K562 (cell line): ENCODE measurements around the gene CFAP92. TPM values are rescaled to one million over a fixed set of nuclear protein-coding genes. Genes with fewer than 3 reads are reported as not detected.
A peak's percentile ranks its signal among the peaks of the same experiment; 100 is the strongest.

Source experiments
- ATAC-seq: fragments of 200-7000 bp; cut with Tn5 transposase; 3 replicates; pipeline ENCODE4 v1.9.1; 2020; ENCODE audit warnings: moderate library complexity
- BruUV-seq: library from RNA; stranded (reverse); fragments of 400-500 nt; replicated peaks from 2 replicates; lab custom pipeline; 2021; lab: Mats Ljungman, UMichigan
- CTCF ChIA-PET: fragments of 300-600 bp; formaldehyde crosslinking; extraction: SDS; loops from one replicate; lab custom pipeline; 2021; ENCODE audit warnings: low intra/inter-chr PET ratio; lab: Yijun Ruan, JAX
- POLR2A ChIA-PET: fragments of 300-600, 350-650 bp; sonication (Branson Sonifier 250); formaldehyde crosslinking; extraction: SDS; loops from one replicate; lab custom pipeline; 2021; ENCODE audit warnings: antibody characterized with exemption, inconsistent platforms; lab: Yijun Ruan, JAX
- DNase-seq, 4 experiments: peaks; one replicate each; pipeline versions ENCODE4 v3.0.0 to v3.0.0-alpha.2; 2011 to 2018; ENCODE audit warnings: low spot score in 3 of 4, mixed read lengths in 3 of 4; ENCODE audit errors: extremely low read depth in 1 of 4
- FAIRE-seq: peaks from 2 replicates; lab custom pipeline; 2011; peaks lifted over from hg19 to GRCh38; lab: Jason Lieb, UNC
- H2AFZ ChIP-seq: 2 replicates; pipeline ENCODE4 v1.6.0; 2011; ENCODE audit warnings: low read depth, low read length, control low read depth, inconsistent platforms
- H3K27ac ChIP-seq: fragments of 200-600 bp; 3 replicates; pipeline ENCODE4 v1.8.0; 2011; ENCODE audit warnings: low read depth, mild to moderate bottlenecking, control low read depth, inconsistent platforms, low read length, moderate library complexity, mixed read lengths; ENCODE audit errors: extremely low read depth
- H3K27me3 ChIP-seq, 2 experiments: fragments of 300-600 bp in 1 of 2; 2 replicates in 1 of 2; 3 replicates in 1 of 2; pipeline versions ENCODE4 v1.6.0 to v1.8.0; 2011; ENCODE audit warnings: inconsistent platforms in 2 of 2, low read length in 2 of 2, mild to moderate bottlenecking in 1 of 2, mixed read lengths in 1 of 2, moderate library complexity in 1 of 2; ENCODE audit not compliant: control insufficient read depth in 2 of 2, insufficient read depth in 2 of 2
- H3K36me3 ChIP-seq: fragments of 300-600 bp; 3 replicates; pipeline ENCODE4 v1.8.0; 2011; ENCODE audit warnings: mild to moderate bottlenecking, low read length, inconsistent platforms; ENCODE audit not compliant: control insufficient read depth, insufficient read depth
- H3K4me1 ChIP-seq, 2 experiments: fragments of 200-600 bp in 1 of 2; replicated peaks in 1 of 2; 2 replicates in 1 of 2; 3 replicates in 1 of 2; pipeline versions ENCODE4 v1.5.1 to v1.8.0; 2011; ENCODE audit warnings: inconsistent platforms in 2 of 2, low read length in 2 of 2, mild to moderate bottlenecking in 1 of 2, mixed read lengths in 1 of 2, moderate library complexity in 1 of 2; ENCODE audit not compliant: control insufficient read depth in 2 of 2, insufficient read depth in 2 of 2
- H3K4me2 ChIP-seq: 2 replicates; pipeline ENCODE4 v1.6.1; 2011; ENCODE audit warnings: low read length, control low read depth, inconsistent platforms, mixed read lengths; ENCODE audit not compliant: insufficient read depth
- H3K4me3 ChIP-seq: fragments of 200-600 bp; sonication (generic), shearing (Covaris generic); 2 replicates; pipeline ENCODE4 v1.5.1; 2016; ENCODE audit warnings: control low read depth, inconsistent platforms
- H3K79me2 ChIP-seq: fragments of 200-600 bp; 3 replicates; pipeline ENCODE4 v1.8.0; 2011; ENCODE audit warnings: low read length, inconsistent platforms; ENCODE audit not compliant: control insufficient read depth, insufficient read depth
- H3K9ac ChIP-seq, 2 experiments: 2 replicates each; pipeline versions ENCODE4 v1.6.0 to v1.6.1; 2011; ENCODE audit warnings: low read depth in 2 of 2, low read length in 2 of 2, control low read depth in 1 of 2, inconsistent platforms in 1 of 2, mild to moderate bottlenecking in 1 of 2, mixed read lengths in 1 of 2; ENCODE audit not compliant: insufficient read depth in 1 of 2
- H3K9me1 ChIP-seq: one replicate; pipeline ENCODE4 v1.6.0; 2011; ENCODE audit warnings: inconsistent platforms, mild to moderate bottlenecking, low read length, moderate library complexity; ENCODE audit not compliant: control insufficient read depth, insufficient read depth
- H3K9me3 ChIP-seq: replicated peaks from 2 replicates; pipeline ENCODE4 v1.5.1; 2011; ENCODE audit warnings: low read depth, low read length, inconsistent platforms; ENCODE audit not compliant: control insufficient read depth, insufficient read depth
- H4K20me1 ChIP-seq: replicated peaks from 2 replicates; pipeline ENCODE4 v1.6.1; 2011; ENCODE audit warnings: low read length, inconsistent platforms, mixed read lengths; ENCODE audit not compliant: control insufficient read depth, insufficient read depth
- POLR2AphosphoS5 ChIP-seq: IDR thresholded peaks from 2 replicates; pipeline ENCODE4 v1.6.1; 2011; ENCODE audit warnings: mild to moderate bottlenecking, low read depth, low read length, moderate library complexity; ENCODE audit not compliant: control insufficient read depth, insufficient read depth
- PRDM10 ChIP-seq: fragments of 450-650 bp; IDR thresholded peaks from 2 replicates; pipeline ENCODE4 v1.6.1; 2018; ENCODE audit not compliant: partially characterized antibody
- SETDB1 ChIP-seq: IDR thresholded peaks from one replicate; pipeline ENCODE4 v1.6.1; 2012; ENCODE audit warnings: low read length, control low read depth, inconsistent platforms
- ZNF76 ChIP-seq: fragments of 250-450 bp; sonication (Bioruptor Pico); IDR thresholded peaks from 2 replicates; pipeline ENCODE4 v1.4.0; 2020; ENCODE audit warnings: mild to moderate bottlenecking, moderate library complexity, borderline replicate concordance
- WGBS: fragments of 100-300 bp; shearing (Covaris generic); methylation state at CpG from one replicate; pipeline ENCODE4 v1.1.6; 2016; ENCODE audit warnings: low coverage, mixed read lengths; ENCODE audit not compliant: insufficient coverage; ENCODE audit errors: missing lambda C conversion rate; 5-methylcytosine and 5-hydroxymethylcytosine counted together
- in situ Hi-C: fragments of 300-500 bp; cut with MboI; formaldehyde crosslinking; loops from 4 replicates; pipeline ENCODE4 v1.15.0; 2018; ENCODE audit warnings: inconsistent platforms, mixed read lengths
- intact Hi-C: fragments of 100-400 bp; cut with micrococcal nuclease; formaldehyde crosslinking; loops from 2 replicates; pipeline ENCODE4 v1.14.2; 2022
- polyA plus RNA-seq, 8 experiments: library from polyadenylated mRNA; depleted of rRNA in 4 of 8; stranded (reverse) in 5 of 8; unstranded in 3 of 8; fragments of >200 nt; fragmentation: Nextera tagmentation in 2 of 8; fragmentation: Illumina TruSeq in 1 of 8; extraction: Ambion mirVana in 2 of 8; extraction: Trizol in 1 of 8; gene quantifications; 2 replicates each; pipeline versions ENCODE4 v1.2.1 to v1.2.3, GENCODE V29; 2011 to 2014; ENCODE audit warnings: inconsistent platforms in 1 of 8, missing spikeins in 1 of 8
- total RNA-seq, 7 experiments: library from RNA; depleted of rRNA in 6 of 7; stranded (reverse); fragments of >200 nt in 6 of 7; fragmentation: Illumina TruSeq in 2 of 7; extraction: Trizol in 2 of 7; gene quantifications; 2 replicates each; pipeline versions ENCODE4 v1.2.1 to v1.2.3, GENCODE V29; 2011 to 2021; ENCODE audit warnings: low replicate concordance in 1 of 7

Gene CFAP92
- total and polyA plus RNA-seq, 9 of the 15 experiments (the other 6 are each of a cell fraction or from before 2014, with no cell fraction given), result 0.06 to 0.62 (median 0.36) TPM

GRCh38 chr3:128969993-128970739 lies 23.7 kb downstream of the CFAP92 start (continued):
- TF ChIP-seq ZNF76 (CRISPR knock-in tag) (no peak), POLR2AphosphoS5 (no peak)
- TF ChIP-seq, all 486 proteins: peak for 13

- Histone ChIP-seq H3K36me3 (no peaks in the 10 kb centered on the region), H3K9ac (no peak overlapping the region), H3K9me1 (no peaks in the 10 kb centered on the region), H3K27me3 (peaks cover 0 to 14% of the 10 kb centered on the region in 2 experiments; a peak in 2 of 5 replicates), H4K20me1 (no peaks in the 10 kb centered on the region; the same call in 1 of the 2 replicates), H3K4me2 (no peak overlapping the region), H2AFZ (no peak overlapping the region), H3K4me1 (no peaks in the 10 kb centered on the region; a peak in 2 of 5 replicates), H3K9me3 (no peaks in the 10 kb centered on the region), H3K27ac (no peak overlapping the region), H3K4me3 (no peak overlapping the region), H3K79me2 (no peaks in the 10 kb centered on the region)
- ATAC-seq (no peak), FAIRE-seq (no peak), DNase-seq (no peak)
- intact Hi-C loops, result no loop called here
- in situ Hi-C loops, result no loop called here
- BruUV-seq, result no TSS peak
- POLR2A ChIA-PET, result no interaction called here
- TF ChIP-seq SETDB1 (no peak), PRDM10 (peak; percentile 85)
- WGBS, result 34% methylated on average over 6 of the region's 6 CpGs
- CTCF ChIA-PET, result no interaction called here
Observed at GRCh38 chr3:128967748-128968355, 26.0 kb downstream of the CFAP92 start.
